ENCODE results near the gene TTC3.
A peak's percentile ranks its signal among the peaks of the same experiment; 100 is the strongest.

Gene TTC3

GRCh38 chr21:37062593-37062935 lies 10.5 kb upstream of the TTC3 start:
- DNase-seq, result no peak

- no peak for DNase-seq
These were observed 9.6 kb upstream of the TTC3 start for GRCh38 chr21:37063433-37063832.

- DNase-seq, result no peak
These were observed 8.2 kb upstream of the TTC3 start for GRCh38 chr21:37064841-37065240.

- no peak for DNase-seq
These were observed 7.4 kb upstream of the TTC3 start for GRCh38 chr21:37065561-37066177.

GRCh38 chr21:37071561-37072273 lies 1.3 kb upstream of the TTC3 start:
- peak; percentile 65 for DNase-seq

- no peak for DNase-seq
These were observed 623 bp upstream of the TTC3 start for GRCh38 chr21:37072274-37072987.

GRCh38 chr21:37073417-37074196 lies 553 bp downstream of the TTC3 start:
- DNase-seq, result peak; percentile 74

GRCh38 chr21:37074197-37074510 lies 1.1 kb downstream of the TTC3 start:
- no peak for DNase-seq

GRCh38 chr21:37074546-37074945 lies 1.5 kb downstream of the TTC3 start:
- no peak for DNase-seq

- no peak for DNase-seq
These were observed 2.2 kb downstream of the TTC3 start for GRCh38 chr21:37075214-37075770.

GRCh38 chr21:37076087-37076850 lies 3.2 kb downstream of the TTC3 start:
- DNase-seq, result no peak

- no peak for DNase-seq
These were observed 4.3 kb downstream of the TTC3 start for GRCh38 chr21:37077403-37077802.

- DNase-seq, result no peak
These were observed 6.3 kb downstream of the TTC3 start for GRCh38 chr21:37079211-37079824.

GRCh38 chr21:37082375-37082774 lies 9.3 kb downstream of the TTC3 start:
- no peak for DNase-seq

- no peak for DNase-seq
These were observed 9.9 kb downstream of the TTC3 start for GRCh38 chr21:37082856-37083528.

GRCh38 chr21:37085726-37086125 lies 12.7 kb downstream of the TTC3 start:
- no peak for DNase-seq

GRCh38 chr21:37087188-37087587 lies 14.1 kb downstream of the TTC3 start:
- DNase-seq, result no peak

GRCh38 chr21:37088186-37088735 lies 15.2 kb downstream of the TTC3 start:
- no peak for DNase-seq

GRCh38 chr21:37093977-37094376 lies 20.9 kb downstream of the TTC3 start:
- DNase-seq, result no peak

- DNase-seq, result no peak
These were observed 22.8 kb downstream of the TTC3 start for GRCh38 chr21:37095821-37096220.

GRCh38 chr21:37098751-37099150 lies 25.7 kb downstream of the TTC3 start:
- DNase-seq, result peak; percentile 52
